Stimulated activated CD4-positive, alpha-beta T cell treated with anti-CD3 and anti-CD28 coated beads, Interleukin-4, amount 100 ng/mL, for 4 hours (primary cell): ENCODE data around the gene PBX4.
"Not testable (repeated sequence)": the region's sequence is repeated elsewhere in the genome, so short reads cannot be mapped to it uniquely, and the experiment has no call there.

ENCODE experiments used
- DNase-seq, 2 experiments: peaks; one replicate each; pipeline ENCODE4 v3.0.0-alpha.2; 2020

The PBX4 gene

DNA sequence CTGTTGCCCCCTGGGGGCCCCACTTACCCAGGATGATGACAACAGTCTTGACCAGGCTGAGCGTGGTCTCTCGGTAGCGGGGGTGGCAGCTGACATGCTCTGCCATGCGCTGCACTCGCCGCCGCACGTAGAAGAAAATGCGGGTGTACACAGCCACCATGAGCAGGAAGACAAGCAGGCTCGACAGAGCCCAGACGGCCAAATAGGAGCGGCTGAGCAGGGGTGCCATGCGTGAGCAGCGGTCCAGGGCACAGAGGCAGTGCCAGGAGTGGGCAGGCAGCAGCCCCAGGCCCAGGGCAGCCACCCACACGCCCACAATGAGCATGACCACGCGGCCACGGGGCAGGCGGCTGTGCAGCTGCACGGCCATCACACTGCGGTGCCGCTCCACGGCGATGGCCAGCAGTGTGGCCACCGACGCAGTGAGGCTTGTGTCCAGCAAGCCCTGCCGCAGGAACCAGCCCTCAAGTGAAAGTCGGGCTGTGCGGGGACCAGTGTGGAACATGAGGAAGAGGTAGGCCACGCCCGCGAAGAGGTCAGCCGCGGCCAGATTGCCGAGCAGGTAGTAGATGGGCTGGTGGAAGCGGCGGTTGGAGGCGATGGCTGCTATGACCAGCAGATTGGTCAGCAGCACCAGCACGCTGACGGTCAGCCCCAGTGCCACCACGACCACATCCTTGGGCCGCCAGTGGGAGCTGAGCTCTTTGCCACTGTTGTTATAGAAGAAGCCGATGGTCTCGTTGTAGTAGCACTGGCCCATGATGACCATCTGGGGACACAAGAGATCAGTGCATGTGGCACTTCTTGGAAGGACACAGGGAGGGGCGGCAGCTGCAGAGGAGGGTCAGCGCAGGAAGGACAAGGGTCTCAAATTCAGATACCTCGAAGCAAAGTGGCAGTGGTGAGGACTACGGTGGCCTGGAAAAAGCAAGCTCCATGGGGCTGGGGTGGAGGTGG, 8.3 kb upstream of the PBX4 start:
- DNase-seq, result no peak

DNA sequence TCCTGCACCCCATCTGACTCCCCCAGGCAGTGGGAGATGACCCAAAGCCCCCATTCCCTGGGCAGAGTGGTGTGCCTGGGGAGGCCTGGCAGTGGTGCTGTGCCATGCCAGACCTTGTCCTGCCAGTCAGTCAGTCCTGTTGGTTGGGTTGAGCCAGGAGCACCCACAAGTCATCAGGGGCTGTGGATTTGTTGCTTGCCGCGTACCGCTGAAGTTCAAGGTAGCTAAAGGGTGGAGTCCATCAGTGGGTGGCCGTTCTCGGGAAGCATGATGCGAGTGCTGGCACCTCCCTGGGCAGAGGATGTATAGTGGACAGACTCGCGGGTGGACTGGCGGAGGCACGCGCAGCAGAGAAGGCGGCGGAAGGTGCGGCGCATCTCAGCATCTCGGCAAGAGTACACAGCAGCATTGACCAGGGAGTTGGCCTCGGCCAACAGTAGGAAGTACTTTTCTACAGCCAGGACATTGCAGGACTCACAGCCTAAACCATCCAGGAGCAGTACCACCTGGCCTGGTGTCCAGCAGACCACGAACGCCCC, 5.6 kb upstream of the PBX4 start:
- DNase-seq, result no peak

DNA sequence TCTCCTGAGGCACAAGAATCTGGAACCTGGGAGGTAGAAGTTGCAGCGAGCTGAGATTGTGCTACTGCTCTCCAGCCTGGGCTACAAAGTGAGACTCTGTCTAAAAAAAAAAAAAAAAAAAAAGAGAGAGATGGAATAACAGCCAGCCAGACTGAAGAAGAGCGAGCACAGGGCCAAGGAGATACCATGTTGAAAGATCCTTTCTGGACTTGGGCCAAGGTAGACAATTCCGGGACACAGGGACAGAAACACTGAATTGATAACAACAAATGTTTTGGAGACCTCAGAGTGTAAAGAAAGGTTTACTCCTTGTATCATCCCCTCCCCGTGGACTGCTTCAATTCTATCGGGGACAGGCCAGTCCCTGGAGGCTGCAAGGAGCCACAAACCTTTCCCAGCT, 4.9 kb upstream of the PBX4 start:
- DNase-seq, result no peak

DNA sequence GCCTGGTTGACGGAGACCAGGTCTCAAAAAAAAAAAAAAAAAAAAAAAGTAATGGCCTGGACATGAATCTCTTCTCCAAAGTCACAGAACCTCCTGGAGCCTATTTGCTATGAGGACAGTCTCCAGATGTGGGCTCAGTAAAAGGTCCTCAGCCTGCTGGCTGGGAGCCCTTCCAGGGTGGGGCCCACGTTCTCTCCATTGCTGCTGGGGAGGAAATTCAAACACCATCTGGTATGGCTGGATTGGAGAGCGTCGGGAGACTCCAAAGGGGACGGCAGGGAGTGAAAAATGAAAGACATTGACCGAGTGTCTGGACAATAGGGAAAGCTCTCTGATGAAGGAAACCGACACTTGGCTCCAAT, 1.3 kb upstream of the PBX4 start:
- DNase-seq, result no peak

DNA sequence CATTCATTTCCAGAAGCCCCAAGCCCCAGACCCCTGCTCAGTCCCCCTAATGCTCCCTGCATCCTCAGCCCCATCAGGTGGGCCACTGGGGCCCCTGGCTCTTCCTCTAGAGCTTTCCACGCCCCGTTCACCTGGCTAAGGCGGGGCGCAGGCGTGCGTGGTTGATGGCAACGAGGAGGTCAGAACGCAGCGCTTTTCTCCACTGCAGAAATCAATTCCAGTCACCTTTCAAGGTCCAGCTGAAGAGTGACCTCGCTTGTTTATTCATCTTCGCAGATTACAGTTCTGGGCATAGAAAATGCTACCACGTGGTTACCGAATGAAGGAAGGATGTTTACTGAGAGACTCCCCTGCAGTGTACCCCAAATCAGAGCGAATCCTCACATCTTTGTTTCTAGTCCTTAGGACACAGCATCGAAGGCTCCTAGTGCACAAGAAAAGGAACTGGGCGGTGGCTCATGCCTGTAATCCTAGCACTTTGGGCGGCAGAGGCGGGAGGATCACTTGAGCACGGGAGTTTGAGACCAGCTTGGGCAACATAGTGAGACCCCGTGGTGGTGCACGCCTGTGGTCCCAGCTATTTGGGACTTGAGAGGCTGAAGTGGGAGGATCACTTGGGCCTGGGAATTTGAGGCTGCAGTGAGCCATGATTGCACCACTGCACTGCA, 828 bp upstream of the PBX4 start:
- DNase-seq, result no peak

DNA sequence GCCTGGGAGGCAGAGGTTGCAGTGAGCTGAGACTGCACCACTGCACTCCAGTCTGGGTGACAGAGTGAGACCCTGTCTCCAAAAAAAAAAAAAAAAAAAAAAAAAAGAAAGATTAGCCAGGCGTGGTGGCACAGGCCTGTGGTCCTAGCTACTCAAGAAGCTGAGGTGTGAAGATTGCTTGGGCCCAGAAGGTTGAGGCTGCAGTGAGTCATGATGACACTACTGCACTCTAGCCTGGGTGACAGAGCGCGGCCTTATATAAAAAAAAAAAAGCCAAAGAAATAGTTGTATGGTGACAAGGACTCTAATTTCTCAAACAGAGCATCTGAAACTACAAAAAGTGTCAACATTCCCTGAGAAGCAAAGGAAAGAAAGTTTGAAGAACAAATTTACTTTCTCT, 3.4 kb downstream of the PBX4 start:
- peak in 1 of 2 experiments; percentile 40 for DNase-seq

DNA sequence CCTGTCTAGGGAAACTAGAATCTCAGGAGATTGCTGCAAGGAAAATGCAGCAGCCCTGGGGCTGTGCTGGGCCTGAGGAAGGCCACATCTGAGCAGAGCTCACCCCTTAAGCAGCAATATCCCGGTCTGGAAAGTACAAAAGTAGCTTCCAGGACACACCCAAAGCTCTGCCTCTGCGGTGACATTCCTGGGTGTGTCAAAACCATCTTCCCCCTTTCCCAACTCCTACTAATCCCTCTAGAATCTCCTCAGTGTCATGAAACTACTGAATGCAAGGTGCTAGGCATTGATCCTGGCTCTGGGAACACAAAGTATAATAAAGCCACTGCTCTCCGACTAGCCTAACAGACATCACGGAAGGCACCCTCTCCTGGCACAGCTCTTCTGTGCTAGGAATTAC, 5.0 kb downstream of the PBX4 start:
- DNase-seq, result no peak

DNA sequence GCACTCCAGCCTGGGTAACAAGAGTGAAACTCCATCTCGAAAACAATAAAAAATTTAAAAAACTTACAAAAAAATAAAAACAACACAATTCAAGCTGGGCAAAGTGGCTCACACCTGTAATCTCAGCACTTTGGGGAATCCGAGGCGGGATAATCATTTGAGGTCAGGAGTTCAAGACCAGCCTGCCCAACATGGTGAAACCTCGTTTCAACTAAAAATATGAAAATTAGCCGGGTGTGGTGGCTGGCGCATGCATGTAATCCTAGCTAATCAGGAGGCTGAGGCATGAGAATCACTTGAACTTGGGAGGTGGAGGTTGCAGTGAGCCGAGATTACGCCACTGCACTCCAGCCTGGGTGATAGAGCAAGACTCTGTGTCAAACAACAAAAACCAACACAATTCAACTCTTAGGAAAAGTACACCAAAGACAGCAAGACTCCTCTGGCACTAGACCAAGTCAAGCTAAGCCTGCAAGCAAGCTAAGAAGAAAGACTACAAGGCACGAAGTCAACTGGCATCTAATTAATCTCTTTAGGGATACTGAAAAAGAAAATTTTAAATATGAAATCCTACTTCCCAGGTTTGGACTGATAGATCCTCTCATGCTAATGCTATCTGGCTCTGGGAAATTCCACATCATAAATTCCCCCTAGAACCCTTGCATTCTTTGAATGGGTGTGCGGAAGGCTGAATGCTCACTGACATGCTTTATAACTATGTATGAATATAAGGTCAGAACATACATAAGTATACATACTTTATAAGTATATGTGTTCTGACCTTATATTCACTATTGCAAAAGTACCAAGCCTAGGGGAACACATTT, 7.9 kb downstream of the PBX4 start:
- DNase-seq, result no peak

DNA sequence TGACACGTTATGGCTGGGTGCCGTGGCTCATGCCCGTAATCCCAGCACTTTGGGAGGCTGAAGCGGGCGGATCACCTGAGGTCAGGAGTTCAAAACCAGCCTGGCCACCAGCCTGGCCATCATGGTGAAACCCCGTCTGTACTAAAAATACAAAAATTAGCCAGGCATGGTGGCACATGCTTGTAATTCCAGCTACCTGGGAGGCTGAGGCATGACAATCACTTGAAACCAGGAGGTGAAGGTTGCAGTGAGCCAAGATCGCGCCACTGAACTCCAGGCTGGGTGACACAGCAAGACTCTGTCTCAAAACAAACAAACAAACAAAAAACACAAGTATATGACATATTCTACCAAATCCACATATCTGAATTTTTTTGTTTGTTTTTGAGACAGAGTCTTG, 11.8 kb downstream of the PBX4 start:
- DNase-seq, result not testable (repeated sequence)

DNA sequence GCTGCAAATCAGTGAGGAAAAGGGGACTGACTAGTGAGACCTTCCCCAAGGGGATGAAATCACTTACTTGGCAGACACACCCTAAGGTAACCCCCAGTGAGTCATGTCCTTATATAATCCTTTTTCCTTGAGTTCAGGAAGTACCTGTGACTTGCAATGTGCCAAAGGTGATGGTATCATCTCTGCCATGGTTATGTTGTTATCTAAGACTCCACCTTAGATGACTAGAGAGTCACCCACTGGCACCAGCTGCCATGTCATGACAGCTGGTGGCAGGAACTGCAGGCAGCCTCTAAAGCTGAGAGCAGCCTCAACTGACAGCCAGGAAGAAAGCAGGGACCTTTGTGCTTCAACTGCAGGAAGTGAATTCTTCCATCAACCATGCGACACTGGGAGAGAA, 12.5 kb downstream of the PBX4 start:
- DNase-seq, result peak; percentile 18 to 65

DNA sequence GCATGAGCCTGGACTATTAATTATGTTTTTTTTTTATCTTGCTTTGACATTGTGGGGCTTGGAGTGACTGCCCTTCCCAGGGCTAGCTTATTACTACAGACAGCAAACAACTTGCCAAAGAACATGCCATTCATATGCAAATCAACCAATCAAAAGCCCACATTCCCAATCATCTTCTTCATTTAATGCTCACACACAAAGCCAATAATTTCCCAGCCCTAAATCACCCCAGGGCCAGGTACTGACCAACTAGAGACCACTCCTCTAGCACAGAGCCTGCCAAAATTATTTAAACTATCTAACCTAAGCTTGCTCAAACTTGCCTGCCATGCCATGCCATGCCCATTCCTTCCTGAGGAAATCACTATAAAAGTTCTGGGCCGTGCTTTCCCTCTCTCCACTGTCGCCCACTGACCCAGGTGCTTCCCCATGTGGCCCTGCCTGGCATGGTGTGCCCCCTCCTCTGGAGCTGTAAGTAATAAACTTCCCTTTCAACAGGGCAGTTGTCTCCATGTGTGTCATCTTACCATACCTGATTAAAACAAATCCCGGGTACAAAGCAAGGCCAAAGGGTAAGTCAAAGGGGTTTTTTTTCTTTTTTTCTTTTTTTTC, 15.7 kb downstream of the PBX4 start:
- DNase-seq, result no peak

DNA sequence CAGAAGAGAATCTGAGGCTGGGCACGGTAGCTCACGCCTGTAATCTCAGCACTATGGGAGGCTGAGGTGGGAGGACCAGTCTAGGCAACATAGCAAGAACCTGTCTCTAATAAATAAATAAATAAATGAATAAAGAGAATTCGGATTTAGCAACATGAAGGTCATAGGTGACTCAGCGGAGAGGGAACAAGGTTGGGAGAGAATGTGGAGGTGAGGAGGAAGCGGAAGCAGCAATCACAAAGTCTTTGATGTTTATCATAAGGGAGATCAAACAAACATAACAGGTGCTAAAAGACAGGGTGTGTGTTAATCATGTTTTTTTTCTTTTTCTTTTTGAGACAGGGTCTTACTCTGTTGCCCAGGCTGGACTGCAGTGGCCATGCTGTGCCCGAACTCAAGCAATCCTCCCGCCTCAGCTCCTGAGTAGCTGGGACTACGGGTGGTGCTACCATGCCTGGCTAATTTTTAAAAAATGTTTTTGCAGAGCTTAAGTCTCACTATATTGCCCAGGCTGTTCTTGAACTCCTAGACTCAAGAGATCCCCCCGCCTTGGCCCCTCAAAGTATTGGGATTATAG, 16.3 kb downstream of the PBX4 start:
- peak in 1 of 2 experiments; percentile 59 for DNase-seq

DNA sequence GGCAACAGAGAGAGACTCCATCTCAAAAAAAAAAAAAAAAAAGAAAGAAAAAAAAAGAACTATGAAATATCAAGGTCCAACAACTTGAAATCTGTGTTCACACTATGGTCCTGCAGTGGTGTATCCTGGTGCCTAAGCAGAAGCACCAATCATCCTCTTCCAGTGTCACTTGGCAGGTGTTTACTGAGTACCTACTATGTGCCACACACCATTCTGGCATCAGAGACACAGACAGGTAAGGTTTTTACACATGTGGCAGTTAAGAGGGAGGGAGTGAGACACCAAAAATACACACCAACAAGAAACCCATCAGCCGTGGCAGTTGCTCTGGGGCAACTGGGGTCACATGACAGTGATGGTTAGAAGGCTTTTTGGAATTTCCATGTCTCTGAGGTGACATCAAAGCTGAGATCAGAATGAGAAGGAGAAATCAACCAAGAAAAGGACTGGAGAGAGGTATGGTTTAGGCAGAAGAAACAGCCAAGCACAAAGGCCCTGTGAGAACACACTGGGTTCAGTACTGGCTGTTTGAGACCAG, 17.6 kb downstream of the PBX4 start:
- DNase-seq, result peak in 1 of 2 experiments; percentile 18

DNA sequence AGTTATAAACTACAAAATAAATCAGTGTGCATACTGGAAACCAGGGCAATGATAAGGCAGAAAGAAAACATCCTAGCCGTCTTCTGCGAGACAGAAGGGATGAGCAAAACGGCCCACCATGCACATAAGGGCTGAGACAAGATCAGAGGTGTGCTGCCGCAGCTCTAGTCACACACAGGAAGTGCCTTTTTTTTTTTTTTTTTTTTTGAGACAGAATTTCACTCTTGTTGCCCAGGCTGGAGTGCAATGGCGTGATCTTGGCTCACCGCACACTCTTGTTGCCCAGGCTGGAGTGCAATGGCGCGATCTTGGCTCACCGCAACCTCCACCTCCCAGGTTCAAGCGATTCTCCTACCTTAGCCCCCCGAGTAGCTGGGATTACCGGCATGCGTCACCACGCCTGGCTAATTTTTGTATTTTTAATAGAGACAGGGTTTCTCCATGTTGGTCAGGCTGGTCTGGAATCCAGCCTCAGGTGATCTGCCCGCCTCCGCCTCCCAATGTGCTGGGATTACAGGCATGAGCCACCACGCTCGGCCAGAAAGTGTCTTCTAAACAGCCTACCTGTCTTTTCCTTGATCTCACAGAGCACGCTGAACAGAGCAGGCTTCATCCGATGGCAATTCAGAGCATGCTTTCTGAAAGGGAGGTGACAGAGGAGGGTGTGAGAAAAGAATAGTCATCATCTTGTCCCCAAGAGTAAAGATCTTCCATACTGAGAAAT, 19.6 kb downstream of the PBX4 start:
- peak; percentile 27 to 69 for DNase-seq

DNA sequence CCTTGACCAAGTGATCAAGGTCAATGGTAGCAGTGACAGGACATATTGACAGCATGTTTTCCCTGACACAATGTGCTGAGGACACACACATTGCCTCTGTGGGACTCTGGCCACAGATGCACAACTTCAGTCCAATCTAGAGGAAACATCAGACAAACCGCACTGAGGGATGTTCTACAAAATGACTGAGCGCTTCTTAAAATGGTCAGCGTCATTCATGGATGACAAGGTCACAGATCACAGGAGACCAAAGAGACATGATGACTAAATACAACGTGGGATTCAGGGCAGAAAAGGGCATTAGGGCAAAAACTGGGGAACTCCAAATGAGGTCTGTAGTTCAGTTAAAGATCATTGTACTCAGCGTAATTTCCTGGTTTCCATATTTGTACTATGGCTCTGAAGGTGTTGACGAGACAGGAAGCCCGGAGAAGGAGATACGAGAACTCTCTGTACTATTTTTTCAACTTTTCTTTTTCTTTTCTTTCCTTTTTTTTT, 20.6 kb downstream of the PBX4 start:
- DNase-seq, result peak in 1 of 2 experiments; percentile 62

DNA sequence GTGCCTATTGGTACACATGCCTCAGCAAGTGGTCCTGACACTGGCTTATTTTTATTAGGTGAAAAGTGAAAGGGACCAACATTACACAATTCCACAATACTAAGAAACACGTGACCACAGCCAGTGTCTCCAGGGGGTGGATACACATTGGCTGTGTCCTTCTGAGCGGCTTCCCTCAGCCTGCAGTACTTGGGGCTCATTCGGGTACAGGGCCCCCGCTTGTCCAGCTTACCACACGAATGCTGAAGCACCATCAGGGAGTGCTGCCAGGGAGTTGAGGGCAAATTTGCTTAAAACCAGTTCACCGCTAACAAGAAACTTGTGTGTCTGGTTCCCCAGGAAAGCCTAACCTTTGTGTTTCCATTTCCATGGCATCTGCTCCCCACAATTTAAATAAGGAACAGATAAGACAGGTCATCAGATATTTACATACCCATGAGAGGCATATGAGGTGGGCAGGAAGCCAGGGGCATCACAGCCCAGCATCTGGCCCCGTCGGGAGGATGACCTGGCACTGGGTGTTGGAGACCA, 23.3 kb downstream of the PBX4 start:
- no peak for DNase-seq

DNA sequence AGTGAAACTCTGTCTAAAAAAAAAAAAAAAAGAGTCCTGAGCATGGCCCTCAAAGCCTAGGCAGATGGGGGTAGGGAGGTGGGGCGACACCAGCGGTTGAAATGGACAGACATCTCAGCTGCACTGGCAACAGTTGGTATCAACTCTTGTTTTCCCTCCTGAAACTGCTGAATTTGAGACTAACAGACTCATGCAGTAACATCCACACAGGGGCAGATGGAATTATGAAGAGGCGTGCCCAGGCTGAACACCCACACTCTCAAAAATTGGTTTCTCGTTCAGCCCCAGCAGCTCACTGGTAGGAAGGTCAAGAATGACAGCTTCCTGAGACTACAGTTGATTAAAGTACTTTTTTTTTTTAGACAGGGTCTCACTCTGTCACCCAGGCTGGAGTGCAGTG, 24.1 kb downstream of the PBX4 start:
- peak in 1 of 2 experiments; percentile 47 for DNase-seq

DNA sequence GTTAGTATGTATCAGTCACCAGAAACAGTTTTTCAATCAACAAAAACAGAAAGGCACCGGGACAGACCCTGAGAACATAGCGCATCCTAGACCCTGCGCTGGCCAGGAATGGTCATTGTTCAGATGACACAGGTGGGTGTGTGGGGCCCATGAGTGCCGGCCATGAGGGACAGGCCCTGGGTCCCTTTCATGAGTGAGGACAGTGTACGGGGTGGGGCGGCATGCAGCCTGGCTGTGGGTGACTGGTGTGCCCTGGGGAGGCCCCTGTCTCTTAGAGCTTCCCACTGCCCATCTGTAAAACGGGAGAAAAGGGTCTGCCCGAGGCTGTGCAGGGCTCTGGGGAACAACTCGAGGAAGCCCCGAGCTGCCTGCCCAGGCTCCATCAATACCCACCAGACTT, 25.8 kb downstream of the PBX4 start:
- no peak for DNase-seq

DNA sequence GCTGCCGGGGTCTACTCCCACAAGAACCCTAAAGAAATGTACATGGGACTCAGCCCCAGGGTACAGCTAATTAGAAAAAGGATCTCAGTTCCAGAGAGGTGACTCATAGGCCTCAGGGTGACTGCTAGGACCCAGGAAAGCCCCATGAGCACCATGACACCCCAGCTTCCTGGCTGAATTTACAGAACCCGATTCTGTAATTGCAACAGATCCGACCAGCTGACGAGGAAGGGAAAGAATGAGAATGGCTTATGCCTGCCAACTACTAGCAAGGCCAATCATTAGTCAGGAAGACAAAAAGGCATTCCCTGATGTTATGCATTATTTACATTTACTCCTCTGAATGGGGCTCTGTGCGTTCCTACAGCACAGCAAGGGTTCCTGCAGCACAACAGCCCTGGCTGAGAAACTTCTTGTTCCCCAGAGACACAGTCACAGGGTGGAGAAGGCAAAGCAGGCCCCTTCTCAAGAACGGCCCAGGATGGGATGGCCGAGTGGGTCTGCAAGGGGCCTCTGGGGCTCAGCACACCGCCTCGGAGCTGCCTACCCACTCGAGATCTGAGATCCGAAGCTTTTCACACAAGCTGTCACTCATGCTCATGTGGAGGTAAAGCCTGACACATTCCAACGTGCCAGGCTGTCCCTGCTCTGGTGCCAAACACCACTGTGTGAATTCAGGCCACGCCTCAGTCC, 27.2 kb downstream of the PBX4 start:
- DNase-seq, result peak; percentile 42 to 76

DNA sequence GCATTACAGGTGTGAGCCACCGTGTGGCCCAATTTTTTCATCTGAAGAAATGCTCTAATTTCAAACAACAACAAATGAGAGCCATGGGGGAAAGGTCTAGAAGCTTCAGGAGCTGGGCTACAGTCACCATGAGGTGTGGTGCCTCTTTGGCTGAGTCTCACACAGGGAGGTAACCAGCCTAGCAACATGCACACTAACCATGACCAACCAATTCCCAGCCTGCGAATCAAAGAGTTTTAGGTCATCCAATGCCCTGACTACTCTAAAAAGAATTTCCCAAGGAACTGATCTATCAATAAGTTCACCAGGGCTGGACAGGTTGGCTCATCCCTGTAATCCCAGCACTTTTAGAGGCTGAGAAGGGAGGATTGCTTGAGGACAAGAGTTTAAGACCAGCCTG, 29.9 kb downstream of the PBX4 start:
- no peak for DNase-seq
